ENCODE measurements around the gene CEMIP. TPM values are rescaled to one million over a fixed set of nuclear protein-coding genes. Genes with fewer than 3 reads are reported as not detected.

The CEMIP gene
- total RNA-seq, 1 experiment from 2014 or later = 3.5 TPM

- no peak overlapping the region for H3K27ac ChIP-seq (ENCODE audit: low read depth, low read length)
- H4K20me1 ChIP-seq (ENCODE audit: insufficient read depth) = no peaks in the 10 kb centered on the region
- ATAC-seq (no peak), DNase-seq (ENCODE audit: low read depth, low spot score) (no peak)
- peaks cover 84% of the 10 kb centered on the region for H3K79me2 ChIP-seq (ENCODE audit: insufficient read depth, low read length)
- RAD21 ChIA-PET (ENCODE audit: low non-redundant PET in 1 of 2, low total read pairs in 2 of 2, uncharacterized antibody in 2 of 2, unreplicated experiment in 2 of 2) = no interaction called here
- no peak overlapping the region for H3K4me3 ChIP-seq (replicated peaks in 1 of 2; ENCODE audit: low read depth in 1 of 2, low read length in 2 of 2)
- CTCF ChIA-PET = no interaction called here
- H3K4me1 ChIP-seq (ENCODE audit: control insufficient read depth in 1 of 2, insufficient read depth in 2 of 2, low read length in 2 of 2) = no peaks in the 10 kb centered on the region
- no peaks in the 10 kb centered on the region for H3K27me3 ChIP-seq (ENCODE audit: insufficient read depth, low read length)
- no peak overlapping the region for H3K4me2 ChIP-seq (ENCODE audit: low read length)
- POLR2A ChIA-PET = no interaction called here
- no peak overlapping the region for H3K9ac ChIP-seq (ENCODE audit: low read length)
- H3K9me2 ChIP-seq (ENCODE audit: insufficient read depth) = no peaks in the 10 kb centered on the region
- H2AFZ ChIP-seq (ENCODE audit: low read depth, low read length, poor library complexity, severe bottlenecking) = no peak overlapping the region
- no peak for TF ChIP-seq SRF (IDR thresholded peaks at IDR 0.05; ENCODE audit: low read depth)
- no peak for TF ChIP-seq FOSL1 (IDR thresholded peaks at IDR 0.05; ENCODE audit: low read depth)
- TF ChIP-seq CBX3 (IDR thresholded peaks at IDR 0.05; ENCODE audit: low read depth) = no peak
- intact Hi-C loops (cut with micrococcal nuclease) = no loop called here
- H3K9me3 ChIP-seq (ENCODE audit: control insufficient read depth in 1 of 2, insufficient read depth in 1 of 2, low read depth in 1 of 2, low read length in 2 of 2) = no peaks in the 10 kb centered on the region
- no TSS peak for BruUV-seq (replicated peaks)
- H3K36me3 ChIP-seq (ENCODE audit: control insufficient read depth in 1 of 2, insufficient read depth in 2 of 2, low read length in 2 of 2) = no peaks in the 10 kb centered on the region
Observed at GRCh38 chr15:80732818-80733217, 46.4 kb upstream of the CEMIP start.

DNA sequence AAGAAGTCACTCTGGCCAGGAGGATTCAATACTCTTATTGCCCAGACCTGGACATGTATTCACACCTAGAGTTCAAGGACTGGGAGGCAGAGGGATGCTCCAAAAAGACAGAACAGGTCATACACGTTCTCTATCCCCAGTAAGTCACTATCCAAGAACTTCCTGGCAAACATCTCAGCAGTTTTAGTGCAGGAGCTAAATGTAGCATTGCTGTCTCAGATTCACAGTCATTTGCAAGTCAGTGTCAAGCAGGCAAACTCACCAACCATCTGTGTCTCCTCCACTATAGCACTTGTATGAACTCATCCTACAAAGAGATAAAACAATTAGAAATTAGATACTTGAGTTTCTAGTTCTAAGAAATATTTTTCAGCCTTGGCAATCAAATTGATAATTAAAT is 45.7 kb upstream of the CEMIP start:
- H2AFZ ChIP-seq (ENCODE audit: low read depth, low read length, poor library complexity, severe bottlenecking) = no peak overlapping the region
- ChIA-PET RAD21 (ENCODE audit: low non-redundant PET in 1 of 2, low total read pairs in 2 of 2, uncharacterized antibody in 2 of 2, unreplicated experiment in 2 of 2) (no interaction called here), POLR2A (no interaction called here), CTCF (no interaction called here)
- H3K27me3 ChIP-seq (ENCODE audit: insufficient read depth, low read length) = no peaks in the 10 kb centered on the region
- no peaks in the 10 kb centered on the region for H3K9me3 ChIP-seq (ENCODE audit: control insufficient read depth in 1 of 2, insufficient read depth in 1 of 2, low read depth in 1 of 2, low read length in 2 of 2)
- no TSS peak for BruUV-seq (replicated peaks)
- H3K4me1 ChIP-seq (ENCODE audit: control insufficient read depth in 1 of 2, insufficient read depth in 2 of 2, low read length in 2 of 2) = no peaks in the 10 kb centered on the region
- no peaks in the 10 kb centered on the region for H3K9me2 ChIP-seq (ENCODE audit: insufficient read depth)
- no peak overlapping the region for H3K4me3 ChIP-seq (replicated peaks in 1 of 2; ENCODE audit: low read depth in 1 of 2, low read length in 2 of 2)
- no peak overlapping the region for H3K27ac ChIP-seq (ENCODE audit: low read depth, low read length)
- H3K79me2 ChIP-seq (ENCODE audit: insufficient read depth, low read length) = peaks cover 84% of the 10 kb centered on the region
- ATAC-seq (no peak), DNase-seq (ENCODE audit: low read depth, low spot score) (no peak)
- H3K36me3 ChIP-seq (ENCODE audit: control insufficient read depth in 1 of 2, insufficient read depth in 2 of 2, low read length in 2 of 2) = no peaks in the 10 kb centered on the region
- H3K4me2 ChIP-seq (ENCODE audit: low read length) = no peak overlapping the region
- intact Hi-C loops (cut with micrococcal nuclease) = no loop called here
- H3K9ac ChIP-seq (ENCODE audit: low read length) = no peak overlapping the region
- H4K20me1 ChIP-seq (ENCODE audit: insufficient read depth) = no peaks in the 10 kb centered on the region
- TF ChIP-seq, protein P1, sequence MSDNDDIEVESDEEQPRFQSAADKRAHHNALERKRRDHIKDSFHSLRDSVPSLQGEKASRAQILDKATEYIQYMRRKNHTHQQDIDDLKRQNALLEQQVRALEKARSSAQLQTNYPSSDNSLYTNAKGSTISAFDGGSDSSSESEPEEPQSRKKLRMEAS (IDR thresholded peaks at IDR 0.05) = no peak
- no peak for TF ChIP-seq SIN3A (IDR thresholded peaks at IDR 0.05; ENCODE audit: low read depth)
- TF ChIP-seq EZH2phosphoT487 (IDR thresholded peaks at IDR 0.05; ENCODE audit: borderline replicate concordance) = no peak
- no peak for TF ChIP-seq EZH2 (IDR thresholded peaks at IDR 0.05)
- no peak for TF ChIP-seq CTCF (IDR thresholded peaks at IDR 0.05 in 2 of 3, conservative IDR thresholded peaks at IDR 0.05 in 1 of 3; ENCODE audit: borderline replicate concordance in 1 of 3, insufficient read depth in 1 of 3, low read depth in 2 of 3, low read length in 2 of 3)
- no peak for TF ChIP-seq ZNF274 (IDR thresholded peaks at IDR 0.05; ENCODE audit: low read depth, low read length)
- no peak for TF ChIP-seq POLR2A (IDR thresholded peaks at IDR 0.05; ENCODE audit: borderline replicate concordance, extremely low read depth, insufficient read depth, insufficient read length)
- no peak for TF ChIP-seq CBX3 (IDR thresholded peaks at IDR 0.05; ENCODE audit: low read depth)
- TF ChIP-seq CEBPB (IDR thresholded peaks at IDR 0.05; ENCODE audit: low read depth) = no peak
- TF ChIP-seq TCF7L2 (IDR thresholded peaks at IDR 0.05; ENCODE audit: borderline replicate concordance, extremely low read depth, insufficient read depth, insufficient read length) = no peak
- TF ChIP-seq POLR2AphosphoS5 (IDR thresholded peaks at IDR 0.05; ENCODE audit: low read depth, low read length) = no peak
- no peak for TF ChIP-seq ATF3 (IDR thresholded peaks at IDR 0.05)
- TF ChIP-seq, protein P2, sequence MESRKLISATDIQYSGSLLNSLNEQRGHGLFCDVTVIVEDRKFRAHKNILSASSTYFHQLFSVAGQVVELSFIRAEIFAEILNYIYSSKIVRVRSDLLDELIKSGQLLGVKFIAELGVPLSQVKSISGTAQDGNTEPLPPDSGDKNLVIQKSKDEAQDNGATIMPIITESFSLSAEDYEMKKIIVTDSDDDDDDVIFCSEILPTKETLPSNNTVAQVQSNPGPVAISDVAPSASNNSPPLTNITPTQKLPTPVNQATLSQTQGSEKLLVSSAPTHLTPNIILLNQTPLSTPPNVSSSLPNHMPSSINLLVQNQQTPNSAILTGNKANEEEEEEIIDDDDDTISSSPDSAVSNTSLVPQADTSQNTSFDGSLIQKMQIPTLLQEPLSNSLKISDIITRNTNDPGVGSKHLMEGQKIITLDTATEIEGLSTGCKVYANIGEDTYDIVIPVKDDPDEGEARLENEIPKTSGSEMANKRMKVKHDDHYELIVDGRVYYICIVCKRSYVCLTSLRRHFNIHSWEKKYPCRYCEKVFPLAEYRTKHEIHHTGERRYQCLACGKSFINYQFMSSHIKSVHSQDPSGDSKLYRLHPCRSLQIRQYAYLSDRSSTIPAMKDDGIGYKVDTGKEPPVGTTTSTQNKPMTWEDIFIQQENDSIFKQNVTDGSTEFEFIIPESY (IDR thresholded peaks at IDR 0.05; ENCODE audit: extremely low read depth, insufficient replicate concordance, low read length) = no peak
- no peak for TF ChIP-seq SP1 (IDR thresholded peaks at IDR 0.05; ENCODE audit: low read depth)
- TF ChIP-seq RAD21 (IDR thresholded peaks at IDR 0.05; ENCODE audit: low read depth) = no peak
- TF ChIP-seq ELF1 (IDR thresholded peaks at IDR 0.05; ENCODE audit: borderline replicate concordance, low read depth) = no peak

Data from HCT116 (cell line).